ENCODE measurements around the gene FAM13B.
"Not testable (repeated sequence)": the region's sequence is repeated elsewhere in the genome, so short reads cannot be mapped to it uniquely, and the experiment has no call there.

The FAM13B gene

GRCh38 chr5:138035605-138036537, 3.0 kb upstream of the FAM13B start:
- FAIRE-seq: peak; percentile 84

GRCh38 chr5:138033907-138034306, 1.0 kb upstream of the FAM13B start:
- FAIRE-seq (no peak), DNase-seq (ENCODE audit: insufficient read length, low spot score) (no peak)

More at GRCh38 chr5:138035605-138036537, 3.0 kb upstream of the FAM13B start:
- peak; percentile 25 for DNase-seq (ENCODE audit: insufficient read length, low spot score)

GRCh38 chr5:138033386-138033808, 518 bp upstream of the FAM13B start:
- DNase-seq (ENCODE audit: insufficient read length, low spot score) (no peak), FAIRE-seq (no peak)

GRCh38 chr5:138032028-138032571, 779 bp downstream of the FAM13B start:
- peak; percentile 97 for FAIRE-seq
- DNase-seq (ENCODE audit: insufficient read length, low spot score): peak; percentile 33

DNA sequence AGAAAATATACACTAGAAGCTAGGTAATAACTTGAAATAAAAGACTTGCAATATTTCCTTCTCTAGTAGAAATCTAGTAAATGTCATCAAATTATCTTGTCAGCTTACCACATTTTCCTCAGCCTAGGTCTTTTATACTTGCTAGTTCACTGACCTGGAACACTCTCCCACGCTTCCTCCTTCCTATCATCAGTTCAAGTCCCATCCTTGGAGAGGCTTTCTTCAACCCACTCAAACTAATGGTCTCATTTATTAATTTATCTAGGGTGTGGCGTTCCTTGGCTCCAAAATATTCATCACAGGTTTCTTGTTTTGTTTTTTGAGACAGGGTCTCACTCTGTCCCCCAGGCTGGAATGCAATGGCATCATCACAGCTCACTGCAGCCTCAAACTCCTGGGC, 2.9 kb downstream of the FAM13B start:
- no peak for DNase-seq (ENCODE audit: insufficient read length, low spot score)
- FAIRE-seq: peak; percentile 23

DNA sequence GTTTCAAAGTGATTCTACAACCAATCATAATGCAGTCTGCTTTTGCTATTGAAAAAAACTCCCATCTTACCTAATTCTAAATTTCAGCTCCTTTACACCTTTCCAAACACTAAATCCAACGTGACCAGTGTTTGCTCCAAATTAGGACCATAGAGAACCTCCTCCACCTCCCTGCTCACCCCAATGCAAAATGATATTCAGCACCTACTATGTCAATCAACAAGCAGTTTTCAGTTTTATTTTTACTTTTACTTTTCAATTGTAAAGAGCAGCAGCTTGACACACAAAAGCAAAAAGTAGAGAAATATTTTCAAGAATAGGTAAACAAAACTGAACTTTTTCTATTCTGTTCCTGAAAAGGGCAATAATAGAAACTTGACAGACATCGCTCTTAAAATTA, 3.4 kb downstream of the FAM13B start:
- FAIRE-seq (peak; percentile 87), DNase-seq (ENCODE audit: insufficient read length, low spot score) (no peak)

DNA sequence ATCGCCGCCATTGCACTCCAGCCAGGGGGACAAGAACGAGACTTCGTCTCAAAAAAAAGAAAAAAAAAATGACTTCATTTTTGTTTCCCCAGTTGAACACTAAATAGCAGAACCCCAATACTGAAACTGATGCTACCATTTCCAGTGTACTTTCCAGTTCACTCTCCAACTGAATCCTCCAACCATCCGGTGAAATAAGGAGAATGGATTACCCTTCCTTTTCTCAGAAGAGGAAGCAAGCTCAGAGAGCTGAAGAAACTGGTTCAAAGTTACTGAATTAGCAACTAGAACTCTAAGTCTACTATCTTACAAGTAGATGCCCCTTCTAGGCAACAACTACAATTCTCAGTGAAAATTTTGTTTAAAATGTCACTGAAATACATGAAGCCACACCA, 3.9 kb downstream of the FAM13B start:
- DNase-seq (ENCODE audit: insufficient read length, low spot score): no peak
- FAIRE-seq: no peak

DNA sequence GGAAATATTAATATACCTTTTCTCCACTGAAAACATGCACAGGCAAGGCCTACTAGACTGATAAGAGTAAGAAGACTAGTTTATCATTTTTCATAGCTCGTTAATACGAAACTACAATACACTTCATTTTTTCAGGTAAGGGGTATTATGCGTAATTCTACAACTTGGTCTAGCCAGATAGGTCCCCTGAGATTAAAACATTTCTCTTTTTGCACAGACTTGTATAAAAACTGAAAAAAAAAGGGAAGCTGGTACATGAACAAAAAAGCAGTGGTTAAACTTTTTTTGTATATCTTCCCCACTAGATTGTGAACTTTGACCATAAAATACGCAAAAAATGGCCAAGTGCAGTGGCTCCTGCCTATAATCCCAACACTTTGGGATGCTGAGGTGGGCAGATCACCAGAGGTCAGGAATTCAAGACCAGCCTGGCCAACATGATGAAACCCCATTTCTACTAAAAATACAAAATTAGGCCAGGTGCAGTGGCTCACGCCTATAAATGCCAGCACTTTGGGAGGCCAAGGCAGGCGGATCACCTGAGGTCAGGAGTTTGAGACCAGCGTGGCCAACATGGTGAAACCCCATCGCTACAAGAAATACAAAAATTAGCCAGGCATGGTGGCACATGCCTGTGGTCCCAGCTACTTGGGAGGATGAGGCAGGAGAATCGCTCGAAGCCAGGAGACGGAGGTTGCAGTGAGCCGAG, 4.5 kb downstream of the FAM13B start:
- DNase-seq (ENCODE audit: insufficient read length, low spot score): not testable (repeated sequence)
- FAIRE-seq: peak; percentile 14

GRCh38 chr5:138026793-138027192, 6.1 kb downstream of the FAM13B start:
- FAIRE-seq; DNase-seq (ENCODE audit: insufficient read length, low spot score): not testable (repeated sequence)

DNA sequence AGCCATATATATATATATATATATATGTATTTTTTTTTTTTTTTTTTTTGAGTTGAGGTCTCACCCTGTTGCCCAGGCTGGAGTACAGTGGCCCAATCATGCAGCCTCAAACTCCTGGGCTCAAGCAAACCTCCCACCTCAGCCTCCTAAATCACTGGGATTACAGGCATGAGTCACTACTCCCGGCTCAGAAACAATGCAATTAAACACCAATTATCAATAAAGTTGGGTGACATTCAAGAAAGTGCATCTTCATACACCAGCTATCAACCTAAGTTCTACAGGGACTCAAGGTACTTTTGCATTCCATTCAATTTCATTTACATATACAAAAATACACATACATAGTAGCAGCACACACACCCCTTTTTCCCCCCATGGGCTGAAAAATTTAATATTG, 7.6 kb downstream of the FAM13B start:
- DNase-seq (ENCODE audit: insufficient read length, low spot score) (no peak), FAIRE-seq (no peak)

DNA sequence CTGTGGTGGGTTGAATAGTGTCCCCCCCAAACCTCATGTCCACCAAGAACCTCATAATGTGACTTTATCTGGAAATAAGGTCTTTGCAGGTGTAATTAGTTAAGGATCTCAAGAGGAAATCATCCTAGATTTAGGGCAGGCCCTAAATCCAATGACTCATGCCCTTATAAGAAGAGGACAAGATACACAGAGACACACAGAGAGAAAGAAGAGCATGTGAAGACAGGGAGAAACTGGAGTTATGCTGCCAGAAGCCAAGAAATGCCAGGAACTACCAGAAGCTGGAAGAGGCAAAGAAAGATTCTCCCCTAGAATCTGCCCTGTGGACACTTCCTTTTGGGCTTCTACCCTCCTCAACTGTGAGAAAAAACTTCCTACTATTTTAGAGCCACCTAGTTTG, 8.8 kb downstream of the FAM13B start:
- DNase-seq (ENCODE audit: insufficient read length, low spot score) (no peak), FAIRE-seq (no peak)

DNA sequence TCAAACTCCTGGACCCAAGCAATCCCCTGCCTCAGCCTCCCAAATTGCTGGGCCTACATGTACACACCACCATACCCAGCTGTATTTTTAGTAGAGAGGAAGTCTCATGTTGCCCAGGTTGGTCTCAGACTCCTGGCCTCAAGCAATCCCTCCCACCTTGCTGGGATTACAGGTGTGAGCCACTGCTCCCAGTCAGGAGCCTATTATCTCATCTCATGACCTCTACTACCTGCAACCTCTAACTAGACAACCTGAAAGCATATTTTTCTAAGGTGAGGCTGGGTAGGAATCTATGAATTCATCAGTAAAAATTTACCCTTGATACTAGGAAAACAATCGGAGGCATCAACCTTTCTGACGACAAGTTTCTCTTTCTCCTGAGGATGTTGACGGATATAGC, 10.0 kb downstream of the FAM13B start:
- FAIRE-seq (peak; percentile 56), DNase-seq (ENCODE audit: insufficient read length, low spot score) (no peak)

GRCh38 chr5:138021771-138022170, 11.1 kb downstream of the FAM13B start:
- no peak for FAIRE-seq
- no peak for DNase-seq (ENCODE audit: insufficient read length, low spot score)

DNA sequence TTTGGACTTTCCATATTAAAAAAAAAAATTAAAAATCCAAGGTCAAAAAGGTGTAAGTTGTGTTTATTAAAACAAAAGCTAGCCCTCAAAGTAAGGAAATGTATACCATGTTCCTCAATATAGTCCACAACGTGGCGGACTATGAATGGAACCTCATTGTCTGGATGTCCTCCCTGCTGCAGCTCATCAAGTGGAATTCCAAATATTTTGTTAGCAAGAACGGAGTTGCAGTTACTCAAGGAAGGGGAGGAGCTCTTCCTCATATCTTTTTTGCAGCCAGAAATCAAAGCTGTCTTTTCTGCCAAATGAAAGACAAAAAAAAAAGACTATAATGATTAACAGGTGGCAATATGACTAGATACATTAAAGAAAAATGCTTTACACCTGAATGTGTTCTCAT, 14.0 kb downstream of the FAM13B start:
- FAIRE-seq (no peak), DNase-seq (ENCODE audit: insufficient read length, low spot score) (no peak)

GRCh38 chr5:138015916-138016315, 17.0 kb downstream of the FAM13B start:
- no peak for DNase-seq (ENCODE audit: insufficient read length, low spot score)
- FAIRE-seq: no peak

DNA sequence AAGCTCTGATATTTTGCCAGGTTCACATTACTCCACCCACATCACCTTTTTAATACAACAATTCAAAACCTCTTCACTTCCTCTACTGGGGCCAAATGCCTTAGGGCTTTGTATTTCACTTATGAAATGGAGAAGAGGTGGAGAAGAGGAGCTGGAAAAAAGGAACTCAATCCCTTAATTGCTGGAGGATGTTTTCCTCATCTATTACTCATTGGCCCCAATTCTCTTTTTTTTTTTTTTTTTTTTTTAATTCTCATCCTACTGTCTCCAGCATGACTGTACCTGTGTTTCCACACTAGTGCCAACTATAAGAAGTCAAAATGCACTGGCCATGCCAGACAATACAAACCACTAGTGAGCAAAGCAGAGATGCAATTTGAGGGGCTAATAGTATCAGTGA, 20.9 kb downstream of the FAM13B start:
- no peak for DNase-seq (ENCODE audit: insufficient read length, low spot score)

GRCh38 chr5:138000102-138000723, 32.7 kb downstream of the FAM13B start:
- no peak for DNase-seq (ENCODE audit: insufficient read length, low spot score)
- FAIRE-seq: no peak

More for the DNA sequence above, 20.9 kb downstream of the FAM13B start:
- FAIRE-seq: peak; percentile 47

DNA sequence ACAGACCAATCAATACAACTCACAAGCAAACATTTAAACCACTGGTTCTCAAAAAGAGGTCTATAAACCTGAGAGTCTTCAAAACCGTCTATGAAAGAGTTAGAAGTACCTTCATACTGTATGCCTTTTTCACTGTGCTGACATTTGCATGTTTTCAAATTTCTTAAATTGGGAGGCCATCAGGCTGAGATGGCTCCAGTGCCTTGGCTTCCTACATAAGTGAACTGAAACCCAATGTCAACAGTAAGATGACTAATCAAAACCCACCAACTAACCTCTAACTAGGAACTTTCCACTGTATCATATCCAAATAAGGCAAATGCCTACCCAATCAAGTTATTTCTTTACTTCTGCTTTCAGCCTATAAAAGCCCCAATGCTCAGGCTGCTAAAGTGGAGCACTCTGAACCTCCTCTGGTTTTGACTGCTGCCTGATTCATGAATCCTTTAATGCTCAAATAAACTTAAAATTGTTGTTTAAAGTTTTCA, 35.1 kb downstream of the FAM13B start:
- peak; percentile 16 for DNase-seq (ENCODE audit: insufficient read length, low spot score)
- FAIRE-seq: peak; percentile 47

DNA sequence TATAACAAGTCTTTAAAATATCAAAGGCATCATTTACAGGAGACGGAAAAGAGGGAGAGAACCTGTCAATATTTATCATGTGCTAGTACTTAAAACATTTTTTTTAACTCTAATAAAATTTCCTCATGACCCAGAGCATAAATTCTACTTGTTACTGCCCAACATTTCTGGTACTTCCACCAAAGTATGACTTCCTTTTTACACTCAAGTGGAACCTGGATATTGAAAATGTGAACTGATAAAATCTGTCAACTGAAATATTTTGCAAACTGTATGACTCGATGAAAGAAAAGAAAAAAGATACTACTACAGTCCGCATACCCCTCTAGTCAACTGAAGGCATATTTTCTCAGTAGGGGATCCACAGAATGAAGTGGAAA, 37.1 kb downstream of the FAM13B start:
- DNase-seq (ENCODE audit: insufficient read length, low spot score) (no peak), FAIRE-seq (no peak)

DNA sequence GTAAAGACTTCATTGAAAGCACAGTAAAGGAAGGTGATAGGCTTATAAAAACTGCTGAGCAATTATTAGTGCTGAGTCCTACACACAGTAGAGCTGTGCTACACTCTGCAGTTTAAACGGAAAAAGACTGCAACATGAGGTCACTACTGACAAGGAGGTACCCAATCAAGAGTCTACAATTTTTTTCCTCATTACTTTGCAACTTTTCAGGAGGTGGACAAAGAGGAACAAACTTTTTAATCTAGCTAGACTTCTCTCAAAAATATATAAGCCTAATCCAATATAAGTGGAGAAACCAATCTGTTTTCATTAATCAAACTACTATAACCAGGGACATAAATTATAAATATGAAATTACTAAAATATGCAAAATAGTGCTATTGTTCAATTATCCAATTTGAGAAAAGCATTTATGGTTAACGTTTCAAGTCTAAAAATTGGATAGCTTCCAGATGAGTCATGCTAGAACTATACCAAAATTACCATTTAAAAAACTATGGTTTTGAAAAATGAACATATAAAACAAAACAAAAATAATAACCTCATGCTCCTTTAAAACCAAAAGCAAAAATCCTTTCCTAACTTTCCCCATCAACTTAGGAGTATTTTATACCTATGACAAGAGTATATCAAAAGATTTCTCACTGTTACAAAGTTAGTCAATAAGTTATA, 37.7 kb downstream of the FAM13B start:
- no peak for FAIRE-seq
- DNase-seq (ENCODE audit: insufficient read length, low spot score): no peak

Data from GM19239 (cell line).